Trophoblast cell (in vitro differentiated cells and primary cell): ENCODE measurements around the gene LILRB5.
"Not testable (repeated sequence)": the region's sequence is repeated elsewhere in the genome, so short reads cannot be mapped to it uniquely, and the experiment has no call there.

Experiments
- DNase-seq, 2 donors: peaks; one replicate each; pipeline ENCODE4 v3.0.0-alpha.2; 2016
- H2AFZ ChIP-seq: 2 replicates; pipeline ENCODE4 v1.6.1; 2013; ENCODE audit warnings: low read length, moderate library complexity, mild to moderate bottlenecking; ENCODE audit not compliant: insufficient read depth, poor library complexity
- H2AK5ac ChIP-seq: 2 replicates; pipeline ENCODE4 v1.6.1; 2013; ENCODE audit warnings: mild to moderate bottlenecking, low read length
- H2BK120ac ChIP-seq: 2 replicates; pipeline ENCODE4 v1.6.1; 2013; ENCODE audit warnings: low read length, mild to moderate bottlenecking, moderate library complexity; ENCODE audit not compliant: insufficient read depth, poor library complexity
- H2BK12ac ChIP-seq: 2 replicates; pipeline ENCODE4 v1.6.1; 2013; ENCODE audit warnings: mild to moderate bottlenecking, low read length, moderate library complexity
- H2BK5ac ChIP-seq: 2 replicates; pipeline ENCODE4 v1.6.1; 2013; ENCODE audit warnings: low read length, low read depth, moderate library complexity, mild to moderate bottlenecking; ENCODE audit not compliant: poor library complexity
- H3K14ac ChIP-seq: 2 replicates; pipeline ENCODE4 v1.6.1; 2013; ENCODE audit warnings: mild to moderate bottlenecking, low read length
- H3K18ac ChIP-seq: 2 replicates; pipeline ENCODE4 v1.6.1; 2013; ENCODE audit warnings: mild to moderate bottlenecking, low read length
- H3K23ac ChIP-seq: 2 replicates; pipeline ENCODE4 v1.6.1; 2013; ENCODE audit warnings: low read length
- H3K27ac ChIP-seq: 2 replicates; pipeline ENCODE4 v1.5.1; 2013; ENCODE audit warnings: low read depth, mild to moderate bottlenecking, inconsistent platforms, low read length, moderate library complexity
- H3K27me3 ChIP-seq: 2 replicates; pipeline ENCODE4 v1.6.1; 2013; ENCODE audit warnings: inconsistent platforms, mild to moderate bottlenecking, low read length, moderate library complexity; ENCODE audit not compliant: insufficient read depth
- H3K36me3 ChIP-seq, 2 experiments: 1 replicate in 1 of 2; 2 replicates in 1 of 2; pipeline ENCODE4 v1.6.1; 2013; ENCODE audit warnings: low read length in 2 of 2, mild to moderate bottlenecking in 2 of 2, moderate library complexity in 1 of 2; ENCODE audit not compliant: insufficient read depth in 2 of 2, control insufficient read depth in 1 of 2
- H3K4ac ChIP-seq: 2 replicates; pipeline ENCODE4 v1.6.1; 2013; ENCODE audit warnings: low read depth, mild to moderate bottlenecking, low read length, moderate library complexity
- H3K4me1 ChIP-seq, 2 experiments: 1 replicate in 1 of 2; 2 replicates in 1 of 2; pipeline ENCODE4 v1.6.1; 2013; ENCODE audit warnings: low read length in 2 of 2, mild to moderate bottlenecking in 2 of 2, moderate library complexity in 1 of 2; ENCODE audit not compliant: insufficient read depth in 2 of 2, control insufficient read depth in 1 of 2
- H3K4me2 ChIP-seq: 2 replicates; pipeline ENCODE4 v1.6.1; 2013; ENCODE audit warnings: inconsistent platforms, mild to moderate bottlenecking, low read length, moderate library complexity
- H3K4me3 ChIP-seq: 2 replicates; pipeline ENCODE4 v1.5.1; 2013; ENCODE audit warnings: mild to moderate bottlenecking, low read depth, low read length, inconsistent platforms
- H3K79me1 ChIP-seq: one replicate; pipeline ENCODE4 v1.6.1; 2013; ENCODE audit warnings: low read length
- H3K79me2 ChIP-seq: 2 replicates; pipeline ENCODE4 v1.6.1; 2013; ENCODE audit warnings: low read length, mild to moderate bottlenecking; ENCODE audit not compliant: control insufficient read depth, insufficient read depth, poor library complexity
- H3K9ac ChIP-seq: 2 replicates; pipeline ENCODE4 v1.6.1; 2013; ENCODE audit warnings: mild to moderate bottlenecking, low read length
- H3K9me3 ChIP-seq: 2 replicates; pipeline ENCODE4 v1.6.1; 2013; ENCODE audit warnings: low read depth, mild to moderate bottlenecking, control low read depth, inconsistent platforms, low read length; ENCODE audit not compliant: insufficient read depth
- H4K12ac ChIP-seq: 2 replicates; pipeline ENCODE4 v1.6.1; 2013; ENCODE audit warnings: low read depth, mild to moderate bottlenecking, low read length, moderate library complexity
- H4K8ac ChIP-seq: 2 replicates; pipeline ENCODE4 v1.6.1; 2013; ENCODE audit warnings: low read depth, mild to moderate bottlenecking, low read length, moderate library complexity
- H4K91ac ChIP-seq: one replicate; pipeline ENCODE4 v1.6.1; 2013; ENCODE audit warnings: low read depth, mild to moderate bottlenecking, low read length, moderate library complexity
- WGBS: extraction: QIAGEN DNeasy Blood & Tissue Kit; methylation state at CpG from one replicate; pipeline ENCODE4 v1.1.7; 2013; ENCODE audit warnings: missing lambda C conversion rate; ENCODE audit not compliant: insufficient read length, insufficient coverage; ENCODE audit errors: extremely low coverage; 5-methylcytosine and 5-hydroxymethylcytosine counted together

The LILRB5 gene

GRCh38 chr19:54282686-54283470, 25.8 kb upstream of the LILRB5 start:
- no peak overlapping the region for H3K4me3 ChIP-seq
- H3K14ac ChIP-seq = no peak overlapping the region
- H4K12ac ChIP-seq = no peak overlapping the region
- no CpG with 5 or more reads among the region's 9 CpGs for WGBS
- H3K27me3 ChIP-seq = no peaks in the 10 kb centered on the region
- no peak overlapping the region for H4K8ac ChIP-seq
- H3K79me1 ChIP-seq = no peaks in the 10 kb centered on the region
- H3K23ac ChIP-seq = no peak overlapping the region
- H3K18ac ChIP-seq = no peak overlapping the region
- H3K4me1 ChIP-seq = no peaks in the 10 kb centered on the region
- H3K9ac ChIP-seq = no peak overlapping the region
- H2BK120ac ChIP-seq = no peak overlapping the region
- DNase-seq = no peak
- H3K36me3 ChIP-seq = no peaks in the 10 kb centered on the region
- H2BK5ac ChIP-seq = no peak overlapping the region
- H3K27ac ChIP-seq = no peak overlapping the region
- H3K4me2 ChIP-seq = no peak overlapping the region
- no peak overlapping the region for H2AK5ac ChIP-seq
- H4K91ac ChIP-seq = no peak overlapping the region
- no peaks in the 10 kb centered on the region for H3K79me2 ChIP-seq
- H2BK12ac ChIP-seq = no peak overlapping the region
- no peaks in the 10 kb centered on the region for H3K9me3 ChIP-seq
- no peak overlapping the region for H3K4ac ChIP-seq
- H2AFZ ChIP-seq = no peak overlapping the region

- H2AFZ ChIP-seq, H4K12ac ChIP-seq, H3K27me3 ChIP-seq, H3K4me3 ChIP-seq, H3K36me3 ChIP-seq, H2AK5ac ChIP-seq, H2BK12ac ChIP-seq, H4K8ac ChIP-seq, H3K4me2 ChIP-seq, H3K79me2 ChIP-seq, H2BK5ac ChIP-seq, H2BK120ac ChIP-seq, H3K14ac ChIP-seq, DNase-seq, H3K4ac ChIP-seq, H3K4me1 ChIP-seq, H3K9me3 ChIP-seq, H3K18ac ChIP-seq, H3K23ac ChIP-seq, H3K79me1 ChIP-seq, H3K9ac ChIP-seq, H4K91ac ChIP-seq, H3K27ac ChIP-seq: not testable (repeated sequence)
- no CpG with 5 or more reads among the region's 5 CpGs for WGBS
Observed at GRCh38 chr19:54281729-54282075, 24.6 kb upstream of the LILRB5 start.

- Histone ChIP-seq H3K9ac (no peak within 1 kb of the TSS), H2BK5ac (no peak within 1 kb of the TSS), H3K27me3 (no peaks in the 10 kb centered on the region), H2AFZ (no peak within 1 kb of the TSS), H3K4me3 (no peak within 1 kb of the TSS), H4K91ac (no peak within 1 kb of the TSS), H3K36me3 (no peaks in the 10 kb centered on the region), H3K14ac (no peak within 1 kb of the TSS), H3K4me1 (no peaks in the 10 kb centered on the region), H3K9me3 (no peaks in the 10 kb centered on the region), H3K27ac (no peak within 1 kb of the TSS), H3K4ac (no peak within 1 kb of the TSS), H2AK5ac (no peak within 1 kb of the TSS), H4K8ac (no peak within 1 kb of the TSS), H2BK120ac (no peak within 1 kb of the TSS), H3K79me2 (no peaks in the 10 kb centered on the region), H2BK12ac (no peak within 1 kb of the TSS), H3K23ac (no peak within 1 kb of the TSS), H3K18ac (no peak within 1 kb of the TSS), H4K12ac (no peak within 1 kb of the TSS), H3K4me2 (no peak within 1 kb of the TSS), H3K79me1 (no peaks in the 10 kb centered on the region)
- WGBS = no CpG with 5 or more reads among the region's 12 CpGs
- DNase-seq = peak; percentile 4 to 5
Observed at GRCh38 chr19:54281007-54281728, 24.1 kb upstream of the LILRB5 start, which contains the start of gene LILRB2. TSS of gene LILRB2 (minus strand) at chr19:54281110. CDS start at chr19:54280496, 614 bp downstream.

GRCh38 chr19:54280441-54280840, 23.4 kb upstream of the LILRB5 start:
- H2BK120ac ChIP-seq, H3K4me2 ChIP-seq, H3K4me1 ChIP-seq, H3K79me1 ChIP-seq, H3K36me3 ChIP-seq, H3K79me2 ChIP-seq, H3K4me3 ChIP-seq, H2AK5ac ChIP-seq, H3K23ac ChIP-seq, H4K8ac ChIP-seq, H4K12ac ChIP-seq, H2AFZ ChIP-seq, H4K91ac ChIP-seq, H2BK12ac ChIP-seq, H3K4ac ChIP-seq, H3K14ac ChIP-seq, H3K9ac ChIP-seq, H2BK5ac ChIP-seq, H3K27ac ChIP-seq, H3K9me3 ChIP-seq, H3K18ac ChIP-seq, H3K27me3 ChIP-seq: not testable (repeated sequence)
- DNase-seq = peak in 1 of 2 donors; percentile 7
- WGBS = no CpG with 5 or more reads among the region's 10 CpGs
